SKM-1 treated with dmso at 0.1 percent for 144 hours (cell line): ENCODE measurements around the gene ADAMTS9.
A peak's percentile ranks its signal among the peaks of the same experiment; 100 is the strongest.

Experiments used
- DNase-seq: peaks from one replicate; lab custom pipeline; 2025; ENCODE audit not compliant: unreplicated experiment; lab: John Stamatoyannopoulos, UW

The ADAMTS9 gene

DNA sequence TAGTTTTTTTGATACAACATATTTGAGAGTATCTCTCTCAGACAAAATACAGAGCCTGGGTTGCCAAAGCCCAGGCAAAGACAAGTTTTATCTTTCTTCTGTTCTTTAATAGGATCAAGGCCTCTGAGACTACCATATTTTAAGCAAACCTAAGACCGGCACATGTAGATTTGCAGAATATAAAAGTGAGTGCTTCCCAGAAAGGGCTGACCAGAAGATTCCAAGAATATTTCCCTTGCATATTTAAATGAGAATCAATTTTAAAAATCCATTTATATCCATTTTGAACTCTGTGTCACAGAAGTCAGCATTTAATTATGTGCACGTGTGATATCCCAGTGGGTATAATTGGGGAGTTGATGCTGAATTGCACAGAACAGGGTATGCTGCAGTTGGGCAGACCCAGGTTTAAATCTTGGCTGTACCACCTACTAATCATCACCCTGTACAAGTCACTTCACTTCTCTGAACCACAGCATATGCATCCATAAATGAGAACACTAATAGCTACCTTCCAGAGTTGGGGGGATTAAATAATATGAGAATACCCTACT, 191.9 kb downstream of the ADAMTS9 start:
- DNase-seq = no peak

- DNase-seq = no peak
Observed at GRCh38 chr3:64495121-64495780, 192.5 kb downstream of the ADAMTS9 start.

GRCh38 chr3:64494526-64494925, 193.3 kb downstream of the ADAMTS9 start:
- no peak for DNase-seq

DNA sequence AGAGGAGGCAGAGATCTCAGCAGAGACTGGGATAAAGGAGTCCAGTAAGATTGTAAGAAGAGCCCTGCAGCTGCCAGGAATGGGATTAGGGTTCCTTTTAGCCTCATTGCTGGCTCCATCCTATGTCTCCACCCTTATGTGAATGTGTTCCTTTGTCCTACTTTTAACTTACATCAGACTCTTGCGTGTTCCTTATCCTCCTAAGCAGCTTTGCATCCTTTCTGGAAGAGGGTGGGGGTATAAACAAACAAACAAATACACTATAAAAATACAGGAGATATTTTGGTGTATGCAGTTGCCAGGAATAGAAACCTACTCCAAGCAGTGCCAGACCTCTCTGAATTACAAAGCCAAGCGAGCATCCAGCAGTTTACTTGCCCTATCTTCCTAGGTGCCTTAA, 194.7 kb downstream of the ADAMTS9 start:
- DNase-seq = no peak

DNA sequence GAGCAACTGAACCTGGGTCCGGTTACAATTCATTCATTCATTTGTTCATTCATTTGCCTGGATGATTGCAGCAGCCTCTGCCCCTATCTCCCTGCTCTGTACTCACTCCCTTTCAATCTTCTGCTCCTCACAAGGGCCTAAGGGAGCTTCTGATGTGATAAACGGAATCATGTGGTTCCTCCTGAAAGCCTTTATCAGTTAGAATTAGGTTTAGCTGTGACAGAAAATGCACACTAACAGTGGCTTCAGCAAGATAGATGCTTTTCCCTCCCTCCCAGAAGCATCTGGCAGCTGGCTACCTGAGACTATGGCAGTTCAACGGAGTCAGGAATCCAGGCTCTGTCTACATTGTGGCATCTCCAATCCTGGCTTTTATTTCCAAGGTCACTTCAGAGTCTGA, 196.0 kb downstream of the ADAMTS9 start:
- DNase-seq = no peak

DNA sequence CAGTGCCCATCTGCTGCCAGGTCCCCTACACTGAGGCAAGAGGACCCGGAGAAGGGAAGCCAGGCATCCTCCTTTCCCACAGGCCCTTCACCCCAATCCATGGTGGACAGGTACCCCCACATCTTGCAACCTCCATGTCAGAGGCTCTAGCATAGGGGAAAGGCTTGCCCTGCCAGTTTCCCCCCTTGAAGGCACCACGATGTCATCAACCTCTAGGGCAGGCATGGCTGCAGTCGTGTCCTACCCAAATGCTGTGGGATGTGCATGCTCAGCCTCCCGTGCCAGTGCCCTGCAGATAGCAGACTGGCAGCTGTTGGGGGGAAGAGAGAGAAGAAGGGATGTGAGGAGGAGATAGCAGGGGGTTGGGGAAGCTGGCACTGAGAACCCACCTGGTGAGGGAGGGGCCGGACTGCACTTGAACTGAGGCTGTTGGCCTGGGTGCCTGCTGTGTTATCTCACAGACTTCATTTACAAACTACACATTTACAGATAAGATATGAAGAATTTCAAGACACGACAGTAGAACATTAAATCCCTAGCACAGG, 197.5 kb downstream of the ADAMTS9 start:
- no peak for DNase-seq

DNA sequence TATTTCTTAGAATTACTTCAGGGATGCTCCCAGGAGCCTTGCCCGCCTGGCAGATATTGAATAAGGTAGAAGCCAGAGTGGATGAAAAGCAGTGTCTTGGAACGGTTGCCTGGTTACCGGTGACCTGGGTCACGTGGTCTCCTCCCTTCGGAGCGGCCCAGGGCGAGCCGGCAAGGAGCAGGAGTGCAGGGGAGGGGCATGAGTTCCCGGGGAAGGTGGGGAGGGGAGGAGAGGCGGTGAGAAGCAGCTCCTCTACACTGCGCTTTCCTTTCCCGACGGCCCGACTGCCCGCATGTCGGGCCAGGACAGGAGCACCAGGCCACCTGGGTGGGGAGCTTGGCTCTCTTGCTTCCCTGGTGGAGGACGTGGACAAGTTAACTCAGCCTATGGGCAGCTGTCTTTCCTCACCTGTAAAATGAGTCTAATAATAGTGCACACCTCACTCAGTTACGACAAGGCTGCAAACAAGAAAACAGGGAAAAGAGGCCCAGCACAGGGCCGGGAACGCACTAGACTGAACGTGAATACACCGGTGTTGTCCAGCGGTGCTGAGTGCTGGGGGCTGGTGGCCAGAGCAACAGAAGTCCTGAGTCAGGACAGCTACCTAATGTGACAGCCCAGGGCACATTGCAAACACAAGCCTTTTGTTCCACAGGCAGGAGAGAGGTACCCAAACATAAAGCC, 198.3 kb downstream of the ADAMTS9 start:
- DNase-seq = no peak

DNA sequence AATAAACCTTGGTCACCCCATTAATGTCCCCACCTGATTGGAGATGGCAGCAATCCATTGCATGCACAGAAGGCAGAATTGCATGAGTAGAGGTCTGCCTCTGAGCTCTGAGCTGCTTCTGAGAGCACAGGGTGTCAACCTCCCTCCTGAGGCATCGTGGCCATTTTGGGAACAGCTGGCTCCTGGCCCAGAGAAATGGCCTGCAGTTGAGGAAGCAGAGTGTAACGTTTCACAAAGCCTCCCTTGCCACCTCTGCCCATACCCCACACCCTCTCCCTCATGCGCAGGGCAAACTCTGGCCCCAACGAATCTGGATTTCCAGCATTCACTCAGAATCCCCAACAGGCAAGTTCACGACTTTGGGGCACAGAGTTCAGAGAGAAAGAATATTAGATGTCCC, 198.9 kb downstream of the ADAMTS9 start:
- DNase-seq = no peak

DNA sequence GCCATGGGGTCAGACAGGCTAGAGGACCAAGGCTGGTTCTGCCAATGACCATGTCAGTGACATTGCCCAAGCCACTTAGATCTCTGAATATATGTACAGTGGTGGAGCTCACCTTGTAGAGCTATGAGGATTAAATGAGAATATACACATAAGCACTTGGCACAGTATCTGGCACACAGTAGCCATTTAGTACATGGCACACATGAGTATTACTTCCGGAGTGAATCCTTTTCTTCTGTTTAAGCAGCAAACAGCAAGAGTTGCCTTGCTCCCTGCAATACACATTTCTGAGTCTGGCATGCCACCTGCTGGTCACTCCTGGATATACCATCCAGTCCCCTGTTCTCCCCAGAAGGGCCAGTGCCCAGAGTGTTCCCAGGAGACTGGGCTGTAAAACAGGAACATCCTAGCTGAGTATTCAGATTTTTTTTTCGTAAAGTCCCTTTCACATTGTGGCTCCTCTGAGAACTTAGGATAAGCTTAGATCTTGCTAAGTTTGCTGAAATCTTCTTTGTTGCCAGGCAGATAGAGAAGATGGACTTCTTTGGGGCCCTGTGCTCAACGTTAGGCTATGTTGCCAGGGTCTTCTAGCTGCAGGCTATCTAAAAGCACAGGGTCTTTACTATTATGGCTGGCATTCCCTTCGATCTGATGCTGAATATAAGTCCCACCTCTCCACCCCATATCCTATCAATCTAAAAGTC, 203.4 kb downstream of the ADAMTS9 start:
- DNase-seq = peak; percentile 66

DNA sequence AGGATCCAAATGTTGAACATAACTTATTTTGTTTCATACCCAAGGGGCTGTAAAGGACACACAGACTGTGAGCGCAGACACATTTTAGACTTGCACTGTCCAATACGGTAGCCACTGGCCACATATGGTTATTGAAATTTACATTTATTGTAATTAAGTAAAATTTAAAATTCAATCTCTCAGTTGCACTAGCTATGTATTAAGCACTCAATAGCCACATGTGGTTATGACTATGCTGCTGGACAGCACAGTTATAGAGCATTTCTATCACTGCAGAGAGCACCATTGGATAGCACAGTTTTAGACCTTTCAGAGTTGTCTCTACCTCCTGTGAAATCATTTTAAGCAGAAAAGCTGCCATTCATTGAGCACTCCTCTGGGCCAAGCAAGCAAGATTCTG, 204.3 kb downstream of the ADAMTS9 start:
- DNase-seq = no peak

DNA sequence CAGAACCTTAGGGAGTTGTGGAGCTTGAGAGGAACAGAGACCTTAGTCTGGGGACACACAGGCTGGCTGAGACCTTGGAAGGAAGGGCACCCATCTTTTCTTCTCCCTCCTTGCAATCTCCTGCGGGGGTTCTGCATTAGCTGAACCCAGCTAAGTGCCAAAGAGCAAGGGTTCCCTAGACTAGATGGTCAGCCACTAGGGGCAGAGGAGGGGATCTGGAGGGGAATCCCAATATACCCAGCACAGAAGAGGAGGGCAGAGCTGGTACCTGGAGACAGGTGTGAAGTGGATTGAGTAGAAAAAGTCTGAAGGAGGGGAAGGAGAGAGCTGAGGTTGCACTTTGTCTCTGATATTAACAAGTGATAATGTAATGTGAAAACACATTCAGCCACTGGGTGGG, 212.8 kb downstream of the ADAMTS9 start:
- no peak for DNase-seq

GRCh38 chr3:64473466-64473865, 214.3 kb downstream of the ADAMTS9 start:
- no peak for DNase-seq

GRCh38 chr3:64470436-64470835, 217.4 kb downstream of the ADAMTS9 start:
- no peak for DNase-seq

DNA sequence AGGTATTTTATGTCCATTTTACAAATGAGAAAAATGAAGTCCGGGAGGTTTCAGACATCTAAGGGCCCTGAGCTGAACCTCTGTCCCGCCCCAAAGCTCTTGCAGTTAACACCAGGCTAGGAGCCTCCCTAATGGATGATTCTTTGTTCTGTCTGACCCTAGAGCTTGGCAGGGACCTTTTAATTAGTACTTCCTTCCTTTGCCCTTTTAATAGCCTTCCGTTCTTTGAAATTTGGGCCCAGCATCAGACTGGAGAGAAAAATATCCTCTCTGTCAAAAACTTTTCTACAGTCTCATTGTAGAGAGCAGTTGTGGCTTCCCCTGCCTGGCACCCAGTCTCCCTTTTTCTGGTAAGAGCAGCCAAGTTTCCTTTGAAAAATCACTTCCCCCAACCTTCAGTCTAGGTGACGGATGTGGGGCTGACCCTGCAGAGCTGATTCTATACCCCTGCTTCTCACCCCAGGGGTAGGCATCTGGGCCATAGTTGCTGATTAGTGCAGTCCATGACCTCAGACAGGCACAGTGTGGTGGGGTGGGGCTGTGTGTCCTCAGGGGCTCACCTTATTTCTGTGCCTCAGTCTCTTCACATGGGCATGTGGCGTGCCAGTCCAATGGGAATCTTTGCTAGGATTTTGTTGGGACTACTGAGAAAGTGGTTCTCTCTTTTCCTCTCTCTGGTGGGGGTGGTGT, 220.4 kb downstream of the ADAMTS9 start:
- no peak for DNase-seq
